ES-I3 (cell line): Measurements from ENCODE around the gene MMP24.
"Not testable (repeated sequence)": the region's sequence is repeated elsewhere in the genome, so short reads cannot be mapped to it uniquely, and the experiment has no call there.

Source experiments
- H3K36me3 ChIP-seq: 2 replicates; pipeline ENCODE4 v1.6.1; 2013; ENCODE audit warnings: mild to moderate bottlenecking, low read length, control low read depth, moderate library complexity; ENCODE audit not compliant: insufficient read depth
- H3K4me1 ChIP-seq: 2 replicates; pipeline ENCODE4 v1.6.1; 2013; ENCODE audit warnings: mild to moderate bottlenecking, control low read depth, low read length; ENCODE audit not compliant: insufficient read depth
- H3K9ac ChIP-seq: 2 replicates; pipeline ENCODE4 v1.6.1; 2013; ENCODE audit warnings: low read depth, mild to moderate bottlenecking, low read length, moderate library complexity
- H3K9me3 ChIP-seq: 2 replicates; pipeline ENCODE4 v1.6.1; 2013; ENCODE audit warnings: mild to moderate bottlenecking, low read length, moderate library complexity; ENCODE audit not compliant: control insufficient read depth, insufficient read depth

MMP24 gene

GRCh38 chr20:35226126-35226883, at the start of gene MMP24:
TSS of gene MMP24 (plus strand) at chr20:35226690. CDS start at chr20:35226739, 49 bp downstream.
- no peaks in the 10 kb centered on the region for H3K9me3 ChIP-seq
- peak within 1 kb of the TSS; percentile 76 for H3K9ac ChIP-seq
- peaks cover 8% of the 10 kb centered on the region; the same call in 1 of the 2 replicates for H3K4me1 ChIP-seq
- H3K36me3 ChIP-seq: no peaks in the 10 kb centered on the region

DNA sequence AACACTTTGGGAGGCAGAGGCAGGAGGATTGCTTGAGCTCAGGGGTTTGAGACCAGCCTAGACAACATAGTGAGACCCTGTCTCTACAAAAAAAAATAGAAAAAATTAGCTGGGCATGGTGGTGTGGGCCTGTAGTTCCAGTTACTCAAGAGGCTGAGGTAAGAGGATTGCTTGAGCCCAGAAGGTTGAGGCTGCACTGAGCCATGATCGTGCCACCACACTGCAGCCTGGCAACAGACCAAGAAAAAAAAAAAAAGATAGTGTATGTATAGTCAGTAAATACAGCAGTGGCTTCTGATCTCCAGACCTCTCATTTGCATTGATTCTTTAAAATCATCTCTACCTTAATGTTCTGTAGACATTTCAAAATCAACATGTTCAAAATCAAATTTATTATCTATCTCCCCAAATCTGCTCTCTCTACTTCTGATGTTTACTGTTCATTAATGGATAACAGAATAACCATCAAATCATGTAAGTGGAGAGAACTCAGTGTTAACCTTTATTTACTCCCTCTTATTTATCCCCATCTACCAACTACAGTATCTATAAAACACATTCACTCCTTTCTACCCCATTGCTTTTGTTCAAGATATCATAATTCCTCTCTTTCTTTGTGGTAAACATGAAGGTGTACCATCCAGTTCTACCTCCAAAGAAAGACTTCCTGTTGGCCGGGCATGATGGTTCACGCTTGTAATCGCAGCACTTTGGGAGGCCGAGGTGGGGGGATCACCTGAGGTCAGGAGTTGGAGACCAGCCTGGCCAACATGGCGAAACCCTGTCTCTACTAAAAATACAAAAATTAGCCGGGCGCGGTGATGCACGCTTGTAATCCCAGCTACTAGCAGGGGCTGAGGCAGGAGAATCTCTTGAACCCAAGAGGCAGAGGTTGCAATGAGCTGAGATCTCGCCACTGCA, 46.9 kb upstream of the MMP24 start:
- Histone ChIP-seq H3K9me3 (no peaks in the 10 kb centered on the region; the same call in 1 of the 2 replicates), H3K9ac (no peak overlapping the region), H3K36me3 (no peaks in the 10 kb centered on the region), H3K4me1 (no peaks in the 10 kb centered on the region)

- Histone ChIP-seq H3K4me1 (no peaks in the 10 kb centered on the region), H3K36me3 (no peaks in the 10 kb centered on the region), H3K9ac (no peak overlapping the region)
These were observed 46.2 kb upstream of the MMP24 start for GRCh38 chr20:35180266-35180665.

GRCh38 chr20:35181731-35182130, 44.8 kb upstream of the MMP24 start:
- Histone ChIP-seq H3K36me3 (no peaks in the 10 kb centered on the region), H3K4me1 (no peaks in the 10 kb centered on the region)

More at GRCh38 chr20:35180266-35180665, 46.2 kb upstream of the MMP24 start:
- H3K9me3 ChIP-seq: no peaks in the 10 kb centered on the region; the same call in 1 of the 2 replicates

DNA sequence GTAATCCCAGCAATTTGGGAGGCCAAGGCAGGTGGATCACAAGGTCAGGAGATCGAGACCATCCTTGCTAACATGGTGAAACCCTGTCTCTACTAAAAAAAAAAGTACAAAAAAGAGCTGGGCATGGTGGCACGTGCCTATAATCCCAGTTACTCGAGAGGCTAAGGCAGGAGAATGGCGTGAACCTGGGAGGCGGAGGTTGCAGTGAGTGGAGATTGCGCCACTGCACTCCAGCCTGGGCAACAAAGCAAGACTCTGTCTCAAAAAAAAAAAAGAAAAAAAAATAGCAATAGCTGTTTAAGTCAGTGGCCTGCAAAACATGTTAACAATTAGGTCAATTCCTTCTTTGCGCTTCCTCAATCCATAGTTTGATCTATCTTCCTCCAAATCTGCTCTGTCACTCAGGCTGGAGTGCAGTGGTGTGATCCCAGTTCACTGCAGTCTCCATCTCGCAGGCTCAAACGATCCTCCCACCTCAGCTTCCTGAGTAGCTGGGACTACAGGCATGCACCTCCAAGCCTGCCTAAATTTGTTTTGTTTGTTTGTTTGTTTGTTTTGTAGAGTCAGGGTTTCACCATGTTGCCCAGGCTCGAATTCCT, 39.7 kb upstream of the MMP24 start:
- H3K4me1 ChIP-seq, H3K36me3 ChIP-seq, H3K9me3 ChIP-seq, H3K9ac ChIP-seq: not testable (repeated sequence)

More at GRCh38 chr20:35181731-35182130, 44.8 kb upstream of the MMP24 start:
- no peaks in the 10 kb centered on the region; the same call in 1 of the 2 replicates for H3K9me3 ChIP-seq
- no peak overlapping the region for H3K9ac ChIP-seq

GRCh38 chr20:35187584-35188190, 38.8 kb upstream of the MMP24 start:
- Histone ChIP-seq H3K36me3 (no peaks in the 10 kb centered on the region), H3K9me3 (no peaks in the 10 kb centered on the region; the same call in 1 of the 2 replicates), H3K9ac (no peak overlapping the region), H3K4me1 (no peaks in the 10 kb centered on the region)

DNA sequence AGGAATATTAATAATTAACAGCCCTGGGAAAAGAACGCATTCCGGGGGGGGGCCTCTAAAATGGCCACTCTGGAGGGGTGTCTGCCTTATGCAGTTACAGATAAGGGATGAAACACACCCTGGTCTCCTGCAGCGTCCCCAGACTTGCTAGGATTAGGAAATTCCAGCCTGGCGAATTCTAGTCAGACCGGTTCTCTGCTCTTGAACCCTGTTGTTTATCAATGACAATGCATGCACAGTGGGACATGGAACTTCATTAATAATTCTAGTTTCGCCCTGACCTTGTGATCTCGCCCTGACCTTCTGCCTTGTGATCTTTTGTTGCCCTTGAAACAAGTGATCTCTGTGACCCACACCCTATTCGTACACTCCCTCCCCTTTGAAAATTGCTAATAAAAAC, 37.3 kb upstream of the MMP24 start:
- H3K9me3 ChIP-seq, H3K9ac ChIP-seq, H3K4me1 ChIP-seq, H3K36me3 ChIP-seq: not testable (repeated sequence)

DNA sequence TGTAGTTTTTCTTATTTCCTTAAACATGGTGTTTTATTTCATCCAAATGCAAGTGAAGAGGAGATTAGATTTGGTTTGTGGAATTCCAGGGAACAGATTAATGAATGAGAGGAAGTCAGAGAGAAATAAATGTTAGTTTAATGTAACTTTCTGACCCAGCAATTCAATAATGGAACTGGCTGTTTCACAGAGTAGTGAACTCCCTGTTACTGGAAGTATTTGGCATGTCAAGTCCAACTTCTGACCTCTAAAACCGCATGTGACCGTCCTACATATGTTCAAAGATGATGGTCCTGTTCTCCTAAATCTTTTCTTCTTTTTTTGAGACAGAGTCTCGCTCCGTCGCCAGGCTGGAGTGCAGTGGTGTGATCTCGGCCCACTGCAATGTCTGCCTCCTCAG, 35.9 kb upstream of the MMP24 start:
- Histone ChIP-seq H3K4me1 (no peaks in the 10 kb centered on the region), H3K9me3 (no peaks in the 10 kb centered on the region), H3K9ac (no peak overlapping the region), H3K36me3 (no peaks in the 10 kb centered on the region)

DNA sequence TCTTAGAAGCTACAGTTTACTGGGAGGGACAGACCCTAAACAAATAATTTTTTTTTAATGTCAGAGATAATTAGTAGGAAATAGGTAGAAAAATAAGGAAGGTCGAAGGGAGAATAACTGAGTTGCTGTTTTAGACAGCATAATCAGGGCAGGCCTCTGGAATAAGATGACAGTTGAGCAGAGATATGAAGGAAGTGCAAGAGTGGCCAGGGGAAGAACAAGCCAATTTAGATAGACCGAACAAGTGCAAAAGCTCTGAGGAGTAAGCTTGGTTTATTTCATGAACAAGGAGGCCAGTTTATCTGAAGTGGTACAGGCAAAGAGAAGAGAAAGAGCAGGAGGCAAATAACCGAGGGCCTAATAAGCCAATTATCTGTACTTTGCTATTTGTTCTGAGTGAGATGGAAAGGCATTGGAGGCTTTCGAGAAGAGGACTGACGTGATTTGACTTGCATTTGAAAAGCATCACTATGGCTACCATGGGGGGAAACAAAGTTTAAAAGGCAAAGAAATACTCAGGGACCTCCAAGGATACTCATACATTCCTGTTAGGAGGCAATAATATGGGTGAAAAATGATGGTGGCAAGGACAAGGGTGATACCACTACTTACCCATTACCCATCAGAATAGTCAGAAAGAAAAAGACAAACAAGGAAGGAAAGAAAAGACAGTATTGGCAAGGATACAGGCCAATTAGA, 34.9 kb upstream of the MMP24 start:
- peaks cover 2% of the 10 kb centered on the region; the same call in 1 of the 2 replicates for H3K9me3 ChIP-seq
- H3K4me1 ChIP-seq: no peaks in the 10 kb centered on the region
- no peaks in the 10 kb centered on the region for H3K36me3 ChIP-seq
- H3K9ac ChIP-seq: no peak overlapping the region

GRCh38 chr20:35192118-35192872, 34.2 kb upstream of the MMP24 start:
- peaks cover 7% of the 10 kb centered on the region for H3K9me3 ChIP-seq
- H3K36me3 ChIP-seq: no peaks in the 10 kb centered on the region
- H3K9ac ChIP-seq: no peak overlapping the region
- H3K4me1 ChIP-seq: no peaks in the 10 kb centered on the region

DNA sequence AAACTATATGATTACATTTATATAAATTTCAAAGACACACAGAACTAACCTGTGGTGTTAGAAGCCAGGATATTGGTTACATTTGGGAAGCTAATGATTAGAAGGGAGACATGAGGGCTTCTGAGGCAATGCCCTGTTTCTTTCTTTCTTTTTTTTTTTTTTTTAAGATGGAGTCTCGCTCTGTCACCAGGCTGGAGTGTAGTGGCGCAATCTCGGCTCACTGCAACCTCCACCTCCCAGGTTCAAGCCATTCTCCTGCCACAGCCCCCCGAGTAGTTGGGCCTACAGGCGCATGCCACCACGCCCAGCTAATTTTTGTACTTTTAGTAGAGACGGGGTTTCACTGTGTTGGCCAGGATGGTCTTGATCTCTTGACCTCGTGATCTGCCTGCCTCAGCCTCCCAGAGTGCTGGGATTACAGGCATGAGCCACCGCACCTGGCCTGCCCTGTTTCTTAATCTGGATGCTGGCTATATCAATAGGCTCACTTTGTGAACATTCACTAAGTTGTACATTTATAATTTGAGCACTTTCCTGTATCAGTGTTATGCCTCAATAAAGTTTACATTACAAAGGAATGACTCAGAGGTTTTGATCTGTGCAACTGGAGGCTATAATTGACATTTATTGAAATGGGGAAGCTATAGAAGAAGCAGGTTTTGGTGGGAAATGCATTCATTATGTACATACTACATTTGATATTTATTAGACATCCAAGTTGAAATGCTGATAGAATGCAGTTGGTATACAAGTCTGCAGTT, 33.3 kb upstream of the MMP24 start:
- H3K9me3 ChIP-seq, H3K4me1 ChIP-seq, H3K36me3 ChIP-seq, H3K9ac ChIP-seq: not testable (repeated sequence)

GRCh38 chr20:35196313-35196712, 30.2 kb upstream of the MMP24 start:
- H3K9me3 ChIP-seq: peaks cover 7% of the 10 kb centered on the region
- H3K9ac ChIP-seq: no peak overlapping the region
- H3K36me3 ChIP-seq: no peaks in the 10 kb centered on the region
- no peaks in the 10 kb centered on the region for H3K4me1 ChIP-seq
